ENCODE data around the gene RGS14. TPM values are rescaled to one million over a fixed set of nuclear protein-coding genes. Genes with fewer than 3 reads are reported as not detected.
A peak's percentile ranks its signal among the peaks of the same experiment; 100 is the strongest.
"Not testable (repeated sequence)": the region's sequence is repeated elsewhere in the genome, so short reads cannot be mapped to it uniquely, and the experiment has no call there.

Gene RGS14
- polyA plus RNA-seq, 3 donors, result 10.5 to 15.8 (median 11.8) TPM

DNA sequence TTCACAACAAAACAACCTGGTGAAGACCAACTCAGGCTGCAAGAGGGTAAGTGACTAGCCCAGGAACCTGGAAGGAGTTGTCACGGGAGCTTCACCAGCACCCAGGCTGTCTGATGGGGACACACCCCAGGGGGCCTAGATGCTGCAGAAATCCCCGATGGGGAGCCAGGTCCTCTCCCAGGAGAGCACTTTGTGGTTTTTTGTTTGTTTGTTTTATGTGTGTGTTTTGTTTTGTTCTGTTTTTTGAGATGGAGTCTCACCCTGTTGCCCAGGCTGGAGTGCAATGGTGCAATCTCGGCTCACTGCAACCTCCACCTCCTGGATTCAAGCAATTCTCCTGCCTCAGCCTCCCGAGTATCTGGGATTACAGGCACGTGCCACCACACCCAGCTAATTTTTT, 17.8 kb downstream of the RGS14 start:
- DNase-seq (ENCODE audit: low read depth in 3 of 3, low spot score in 2 of 3), result not testable (repeated sequence)

- DNase-seq (ENCODE audit: low read depth in 3 of 3, low spot score in 2 of 3), result no peak
Observed at GRCh38 chr5:177376107-177376506, 18.4 kb downstream of the RGS14 start.

- no peak for DNase-seq (ENCODE audit: low read depth in 3 of 3, low spot score in 2 of 3)
Observed at GRCh38 chr5:177377851-177378776, 20.4 kb downstream of the RGS14 start.

- DNase-seq (ENCODE audit: low read depth in 3 of 3, low spot score in 2 of 3), result no peak
Observed at GRCh38 chr5:177378884-177379883, 21.5 kb downstream of the RGS14 start.

DNA sequence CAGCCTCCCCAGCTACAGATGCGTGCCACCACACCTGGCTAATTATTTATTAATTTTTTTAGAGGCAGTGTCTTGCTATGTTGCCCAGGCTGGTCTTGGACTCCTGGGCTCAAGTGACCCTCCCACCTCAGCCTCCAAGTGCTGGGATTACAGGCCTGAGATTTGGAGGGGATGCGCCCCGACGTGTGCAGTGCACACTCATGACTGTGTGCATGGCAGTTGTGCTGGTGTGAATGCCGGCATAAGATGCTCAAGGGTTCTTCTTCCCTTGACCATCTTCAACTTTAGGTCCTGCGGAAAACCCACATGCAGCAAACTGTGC, 23.0 kb downstream of the RGS14 start:
- no peak for DNase-seq (ENCODE audit: low read depth in 3 of 3, low spot score in 2 of 3)

- DNase-seq (ENCODE audit: low read depth in 3 of 3, low spot score in 2 of 3), result no peak
Observed at GRCh38 chr5:177382423-177383029, 24.8 kb downstream of the RGS14 start.

- DNase-seq (ENCODE audit: low read depth in 3 of 3, low spot score in 2 of 3), result no peak
Observed at GRCh38 chr5:177383181-177383580, 25.5 kb downstream of the RGS14 start.

- no peak for DNase-seq (ENCODE audit: low read depth in 3 of 3, low spot score in 2 of 3)
Observed at GRCh38 chr5:177384134-177384533, 26.4 kb downstream of the RGS14 start, which contains the start of gene SLC34A1. Gene SLC34A1, plus strand, starts transcription at chr5:177384434. Its CDS starts 1,308 bp downstream, at chr5:177385742.

DNA sequence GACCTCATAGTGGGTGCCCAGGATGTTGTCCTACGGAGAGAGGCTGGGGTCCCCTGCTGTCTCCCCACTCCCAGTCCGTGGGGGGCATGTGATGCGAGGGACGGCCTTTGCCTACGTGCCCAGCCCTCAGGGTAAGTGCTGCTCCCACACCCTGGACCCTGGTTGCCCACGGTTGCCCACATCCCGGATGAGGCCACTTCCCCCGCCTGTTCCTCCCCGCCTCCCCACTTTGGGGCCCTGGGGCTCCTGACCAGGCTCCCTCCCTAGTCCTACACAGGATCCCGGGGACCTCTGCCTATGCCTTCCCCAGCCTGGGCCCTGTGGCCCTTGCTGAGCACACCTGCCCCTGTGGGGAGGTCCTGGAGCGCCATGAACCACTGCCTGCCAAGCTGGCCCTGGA, 28.0 kb downstream of the RGS14 start:
- no peak for DNase-seq (ENCODE audit: low read depth in 3 of 3, low spot score in 2 of 3)

GRCh38 chr5:177386542-177386941, 28.8 kb downstream of the RGS14 start:
- no peak for DNase-seq (ENCODE audit: low read depth in 3 of 3, low spot score in 2 of 3)

DNA sequence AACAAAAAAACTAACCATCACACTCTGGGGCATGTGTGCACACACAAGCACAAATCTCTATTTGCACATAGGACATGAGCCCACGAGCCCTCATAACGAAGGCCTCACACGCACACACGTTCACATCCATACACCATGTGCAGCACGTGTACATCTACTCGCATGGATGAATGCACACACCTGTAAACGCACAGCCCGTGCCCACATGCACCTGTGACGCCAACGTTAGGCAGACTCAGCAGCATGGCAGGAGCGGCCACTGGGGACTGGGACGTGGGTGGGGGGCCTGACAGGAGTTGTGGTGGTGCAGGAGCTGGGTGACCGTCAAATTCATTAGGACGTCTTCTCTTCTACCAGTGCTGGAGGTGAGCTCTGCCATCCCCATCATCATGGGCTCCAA, 29.7 kb downstream of the RGS14 start:
- no peak for DNase-seq (ENCODE audit: low read depth in 3 of 3, low spot score in 2 of 3)

DNA sequence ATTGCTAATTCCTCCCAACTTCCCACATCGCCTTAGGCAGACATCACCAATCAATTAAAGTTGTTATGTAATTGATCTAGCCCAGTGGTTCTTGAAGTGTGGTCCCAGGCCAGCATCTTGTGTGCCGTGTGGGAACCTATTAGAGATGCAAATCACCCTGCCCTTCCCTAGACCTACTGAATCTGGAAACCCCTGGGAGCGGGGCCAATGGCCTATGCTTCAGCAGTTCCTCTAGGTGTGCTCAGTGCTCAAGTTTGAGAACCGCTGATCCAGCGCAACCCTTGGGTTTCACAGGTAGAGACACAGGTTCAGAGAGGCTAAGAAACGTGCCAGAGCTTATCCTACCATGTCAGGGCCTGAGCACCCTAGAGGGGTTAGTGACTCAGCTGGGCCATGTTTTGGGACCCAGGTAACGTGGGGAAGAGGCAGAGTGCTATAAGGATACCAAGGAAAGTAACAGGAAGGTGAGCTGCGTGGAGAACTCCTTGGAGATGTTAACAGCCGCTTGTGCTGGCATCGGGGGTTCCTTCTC, 30.9 kb downstream of the RGS14 start:
- DNase-seq (ENCODE audit: low read depth in 3 of 3, low spot score in 2 of 3), result no peak

- DNase-seq (ENCODE audit: low read depth in 3 of 3, low spot score in 2 of 3), result no peak
Observed at GRCh38 chr5:177389241-177390169, 31.8 kb downstream of the RGS14 start.

DNA sequence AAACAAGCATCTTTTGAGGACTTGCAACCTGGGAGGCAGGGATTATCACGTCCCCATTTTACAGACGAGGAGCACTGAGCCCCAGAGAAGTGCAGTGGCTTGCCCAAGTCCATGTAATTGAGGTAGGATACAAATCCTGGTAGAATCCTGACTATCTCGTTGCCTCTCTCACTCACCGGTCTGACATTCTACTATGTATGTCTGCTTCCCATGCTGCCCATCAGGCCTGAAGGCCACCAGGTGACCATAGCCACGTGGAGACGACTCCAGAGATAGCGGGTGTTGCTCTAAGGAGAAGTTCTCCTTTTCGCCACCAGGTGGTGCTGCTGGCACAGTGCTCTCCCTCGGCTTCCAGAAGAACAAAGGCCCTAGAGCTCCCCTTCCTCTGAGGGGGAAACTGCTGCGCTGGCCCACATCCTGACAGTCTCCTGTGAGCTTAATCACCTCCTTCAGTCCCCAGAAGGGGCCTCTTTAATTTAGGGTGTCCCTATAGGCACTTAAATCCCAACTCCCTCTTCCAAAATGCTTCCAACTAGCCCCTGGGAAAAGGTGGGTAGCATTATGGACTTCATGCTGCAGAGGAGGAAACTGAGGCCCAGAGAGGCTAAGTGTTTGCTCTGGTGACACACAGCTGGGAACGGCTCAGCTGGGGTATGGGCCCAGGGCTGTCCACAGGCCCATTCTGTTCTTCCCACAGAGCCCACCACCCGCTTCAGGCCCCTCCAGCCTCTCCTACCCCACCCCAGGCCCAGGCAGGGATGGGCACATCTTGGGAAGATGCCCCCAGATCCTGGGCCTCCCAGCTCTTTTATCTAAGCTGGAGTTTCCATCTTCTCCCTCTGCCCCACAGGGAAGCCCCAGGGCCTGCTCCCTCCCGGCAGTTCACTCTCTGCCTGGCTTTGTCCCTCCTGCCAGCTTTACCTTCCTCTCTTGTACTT, 32.9 kb downstream of the RGS14 start:
- peak; percentile 76 to 85 (median 78) for DNase-seq (ENCODE audit: low read depth in 3 of 3, low spot score in 2 of 3)

GRCh38 chr5:177392765-177393164, 35.0 kb downstream of the RGS14 start:
- DNase-seq (ENCODE audit: low read depth in 3 of 3, low spot score in 2 of 3), result no peak

- no peak for DNase-seq (ENCODE audit: low read depth in 3 of 3, low spot score in 2 of 3)
Observed at GRCh38 chr5:177393206-177393765, 35.6 kb downstream of the RGS14 start.

- no peak for DNase-seq (ENCODE audit: low read depth in 3 of 3, low spot score in 2 of 3)
Observed at GRCh38 chr5:177393990-177394389, 36.3 kb downstream of the RGS14 start.

DNA sequence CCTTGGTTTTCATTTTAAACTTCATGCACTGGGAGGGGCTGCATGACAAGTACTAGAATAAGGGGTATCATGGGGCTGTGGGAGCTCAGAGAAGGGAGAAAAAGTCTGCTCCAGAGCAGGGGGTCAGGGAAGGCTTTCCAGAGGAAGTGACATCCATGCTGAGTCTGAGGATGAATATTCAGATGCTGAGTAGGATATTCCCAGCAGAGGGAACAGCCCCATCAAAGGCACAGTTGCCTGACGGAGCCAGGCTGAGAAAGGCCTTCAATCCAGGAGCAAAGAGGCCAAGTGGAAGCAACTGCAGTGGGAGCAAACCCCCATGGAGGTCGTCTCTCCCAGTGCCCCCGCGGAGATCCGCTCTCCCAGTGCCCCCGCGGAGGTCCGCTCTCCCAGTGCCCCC, 38.4 kb downstream of the RGS14 start:
- DNase-seq (ENCODE audit: low read depth in 3 of 3, low spot score in 2 of 3), result no peak
